K562 (cell line): ENCODE measurements around the gene PMEPA1. TPM values are rescaled to one million over a fixed set of nuclear protein-coding genes. Genes with fewer than 3 reads are reported as not detected.

Experiments used
- ATAC-seq: fragments of 200-7000 bp; cut with Tn5 transposase; 3 replicates; pipeline ENCODE4 v1.9.1; 2020; ENCODE audit warnings: moderate library complexity
- BruUV-seq: library from RNA; stranded (reverse); fragments of 400-500 nt; replicated peaks from 2 replicates; lab custom pipeline; 2021; lab: Mats Ljungman, UMichigan
- CTCF ChIA-PET: fragments of 300-600 bp; formaldehyde crosslinking; extraction: SDS; loops from one replicate; lab custom pipeline; 2021; ENCODE audit warnings: low intra/inter-chr PET ratio; lab: Yijun Ruan, JAX
- POLR2A ChIA-PET: fragments of 300-600, 350-650 bp; sonication (Branson Sonifier 250); formaldehyde crosslinking; extraction: SDS; loops from one replicate; lab custom pipeline; 2021; ENCODE audit warnings: antibody characterized with exemption, inconsistent platforms; lab: Yijun Ruan, JAX
- DNase-seq, 4 experiments: peaks; one replicate each; pipeline versions ENCODE4 v3.0.0 to v3.0.0-alpha.2; 2011 to 2018; ENCODE audit warnings: low spot score in 3 of 4, mixed read lengths in 3 of 4; ENCODE audit errors: extremely low read depth in 1 of 4
- FAIRE-seq: peaks from 2 replicates; lab custom pipeline; 2011; peaks lifted over from hg19 to GRCh38; lab: Jason Lieb, UNC
- H2AFZ ChIP-seq: 2 replicates; pipeline ENCODE4 v1.6.0; 2011; ENCODE audit warnings: low read depth, low read length, control low read depth, inconsistent platforms
- H3K27ac ChIP-seq: fragments of 200-600 bp; 3 replicates; pipeline ENCODE4 v1.8.0; 2011; ENCODE audit warnings: low read depth, mild to moderate bottlenecking, control low read depth, inconsistent platforms, low read length, moderate library complexity, mixed read lengths; ENCODE audit errors: extremely low read depth
- H3K27me3 ChIP-seq, 2 experiments: fragments of 300-600 bp in 1 of 2; 2 replicates in 1 of 2; 3 replicates in 1 of 2; pipeline versions ENCODE4 v1.6.0 to v1.8.0; 2011; ENCODE audit warnings: inconsistent platforms in 2 of 2, low read length in 2 of 2, mild to moderate bottlenecking in 1 of 2, mixed read lengths in 1 of 2, moderate library complexity in 1 of 2; ENCODE audit not compliant: control insufficient read depth in 2 of 2, insufficient read depth in 2 of 2
- H3K36me3 ChIP-seq: fragments of 300-600 bp; 3 replicates; pipeline ENCODE4 v1.8.0; 2011; ENCODE audit warnings: mild to moderate bottlenecking, low read length, inconsistent platforms; ENCODE audit not compliant: control insufficient read depth, insufficient read depth
- H3K4me1 ChIP-seq, 2 experiments: fragments of 200-600 bp in 1 of 2; replicated peaks in 1 of 2; 2 replicates in 1 of 2; 3 replicates in 1 of 2; pipeline versions ENCODE4 v1.5.1 to v1.8.0; 2011; ENCODE audit warnings: inconsistent platforms in 2 of 2, low read length in 2 of 2, mild to moderate bottlenecking in 1 of 2, mixed read lengths in 1 of 2, moderate library complexity in 1 of 2; ENCODE audit not compliant: control insufficient read depth in 2 of 2, insufficient read depth in 2 of 2
- H3K4me2 ChIP-seq: 2 replicates; pipeline ENCODE4 v1.6.1; 2011; ENCODE audit warnings: low read length, control low read depth, inconsistent platforms, mixed read lengths; ENCODE audit not compliant: insufficient read depth
- H3K4me3 ChIP-seq: fragments of 200-600 bp; sonication (generic), shearing (Covaris generic); 2 replicates; pipeline ENCODE4 v1.5.1; 2016; ENCODE audit warnings: control low read depth, inconsistent platforms
- H3K79me2 ChIP-seq: fragments of 200-600 bp; 3 replicates; pipeline ENCODE4 v1.8.0; 2011; ENCODE audit warnings: low read length, inconsistent platforms; ENCODE audit not compliant: control insufficient read depth, insufficient read depth
- H3K9ac ChIP-seq, 2 experiments: 2 replicates each; pipeline versions ENCODE4 v1.6.0 to v1.6.1; 2011; ENCODE audit warnings: low read depth in 2 of 2, low read length in 2 of 2, control low read depth in 1 of 2, inconsistent platforms in 1 of 2, mild to moderate bottlenecking in 1 of 2, mixed read lengths in 1 of 2; ENCODE audit not compliant: insufficient read depth in 1 of 2
- H3K9me1 ChIP-seq: one replicate; pipeline ENCODE4 v1.6.0; 2011; ENCODE audit warnings: inconsistent platforms, mild to moderate bottlenecking, low read length, moderate library complexity; ENCODE audit not compliant: control insufficient read depth, insufficient read depth
- H3K9me3 ChIP-seq: replicated peaks from 2 replicates; pipeline ENCODE4 v1.5.1; 2011; ENCODE audit warnings: low read depth, low read length, inconsistent platforms; ENCODE audit not compliant: control insufficient read depth, insufficient read depth
- H4K20me1 ChIP-seq: replicated peaks from 2 replicates; pipeline ENCODE4 v1.6.1; 2011; ENCODE audit warnings: low read length, inconsistent platforms, mixed read lengths; ENCODE audit not compliant: control insufficient read depth, insufficient read depth
- ADNP ChIP-seq: fragments of 200-800 bp; sonication (Bioruptor generic); IDR thresholded peaks from 2 replicates; pipeline ENCODE4 v1.6.1; 2016; ENCODE audit warnings: missing genetic modification characterization, missing compliant biosample characterization
- ESRRA ChIP-seq: fragments of 450-650 bp; IDR thresholded peaks from 2 replicates; pipeline ENCODE4 v1.6.1; 2014; ENCODE audit warnings: low read depth, mild to moderate bottlenecking, moderate library complexity, borderline replicate concordance
- ILF3 ChIP-seq: fragments of 450-650 bp; IDR thresholded peaks from 2 replicates; pipeline ENCODE4 v1.6.1; 2018; ENCODE audit warnings: antibody characterized with exemption, mild to moderate bottlenecking, moderate library complexity, borderline replicate concordance
- MIER1 ChIP-seq: fragments of 450-650 bp; IDR thresholded peaks from 2 replicates; pipeline ENCODE4 v1.6.1; 2016; ENCODE audit warnings: antibody characterized with exemption, mild to moderate bottlenecking, low read depth
- MTA1 ChIP-seq: fragments of 450-650 bp; IDR thresholded peaks from 2 replicates; pipeline ENCODE4 v1.6.1; 2017; ENCODE audit warnings: borderline replicate concordance
- NR2C1 ChIP-seq, 2 experiments: fragments of 450-650 bp; IDR thresholded peaks; 2 replicates each; pipeline ENCODE4 v1.6.1; 2017; ENCODE audit warnings: mild to moderate bottlenecking in 2 of 2, antibody characterized with exemption in 1 of 2, inconsistent platforms in 1 of 2, missing compliant biosample characterization in 1 of 2, missing genetic modification characterization in 1 of 2
- ZNF133 ChIP-seq: fragments of 250-450 bp; sonication (Bioruptor Pico); IDR thresholded peaks from 2 replicates; pipeline ENCODE4 v1.4.0; 2020; ENCODE audit warnings: mild to moderate bottlenecking
- ZNF146 ChIP-seq: IDR thresholded peaks from one replicate; pipeline ENCODE4 v1.6.1; 2018; ENCODE audit warnings: missing compliant biosample characterization; ENCODE audit not compliant: unreplicated experiment
- ZSCAN32 ChIP-seq: fragments of 450-650 bp; formaldehyde crosslinking; IDR thresholded peaks from 2 replicates; pipeline ENCODE4 v1.4.0; 2020; ENCODE audit warnings: mild to moderate bottlenecking, moderate library complexity
- WGBS: fragments of 100-300 bp; shearing (Covaris generic); methylation state at CpG from one replicate; pipeline ENCODE4 v1.1.6; 2016; ENCODE audit warnings: low coverage, mixed read lengths; ENCODE audit not compliant: insufficient coverage; ENCODE audit errors: missing lambda C conversion rate; 5-methylcytosine and 5-hydroxymethylcytosine counted together
- in situ Hi-C: fragments of 300-500 bp; cut with MboI; formaldehyde crosslinking; loops from 4 replicates; pipeline ENCODE4 v1.15.0; 2018; ENCODE audit warnings: inconsistent platforms, mixed read lengths
- intact Hi-C: fragments of 100-400 bp; cut with micrococcal nuclease; formaldehyde crosslinking; loops from 2 replicates; pipeline ENCODE4 v1.14.2; 2022
- polyA plus RNA-seq, 8 experiments: library from polyadenylated mRNA; depleted of rRNA in 4 of 8; stranded (reverse) in 5 of 8; unstranded in 3 of 8; fragments of >200 nt; fragmentation: Nextera tagmentation in 2 of 8; fragmentation: Illumina TruSeq in 1 of 8; extraction: Ambion mirVana in 2 of 8; extraction: Trizol in 1 of 8; gene quantifications; 2 replicates each; pipeline versions ENCODE4 v1.2.1 to v1.2.3, GENCODE V29; 2011 to 2014; ENCODE audit warnings: inconsistent platforms in 1 of 8, missing spikeins in 1 of 8
- total RNA-seq, 7 experiments: library from RNA; depleted of rRNA in 6 of 7; stranded (reverse); fragments of >200 nt in 6 of 7; fragmentation: Illumina TruSeq in 2 of 7; extraction: Trizol in 2 of 7; gene quantifications; 2 replicates each; pipeline versions ENCODE4 v1.2.1 to v1.2.3, GENCODE V29; 2011 to 2021; ENCODE audit warnings: low replicate concordance in 1 of 7
- TF ChIP-seq, protein P1 (sequence below): sonication (generic); formaldehyde crosslinking; IDR thresholded peaks from 2 replicates; pipeline ENCODE4 v1.8.0; 2022; ENCODE audit warnings: mild to moderate bottlenecking, missing genetic modification reagents
- TF ChIP-seq, protein P2 (sequence below): sonication (generic); formaldehyde crosslinking; IDR thresholded peaks from 2 replicates; pipeline ENCODE4 v1.8.0; 2023; ENCODE audit warnings: mild to moderate bottlenecking, missing genetic modification reagents

PMEPA1 gene
- total and polyA plus RNA-seq, 9 of the 15 experiments (the other 6 are each of a cell fraction or from before 2014, with no cell fraction given): 0.16 TPM; not detected in 8

DNA sequence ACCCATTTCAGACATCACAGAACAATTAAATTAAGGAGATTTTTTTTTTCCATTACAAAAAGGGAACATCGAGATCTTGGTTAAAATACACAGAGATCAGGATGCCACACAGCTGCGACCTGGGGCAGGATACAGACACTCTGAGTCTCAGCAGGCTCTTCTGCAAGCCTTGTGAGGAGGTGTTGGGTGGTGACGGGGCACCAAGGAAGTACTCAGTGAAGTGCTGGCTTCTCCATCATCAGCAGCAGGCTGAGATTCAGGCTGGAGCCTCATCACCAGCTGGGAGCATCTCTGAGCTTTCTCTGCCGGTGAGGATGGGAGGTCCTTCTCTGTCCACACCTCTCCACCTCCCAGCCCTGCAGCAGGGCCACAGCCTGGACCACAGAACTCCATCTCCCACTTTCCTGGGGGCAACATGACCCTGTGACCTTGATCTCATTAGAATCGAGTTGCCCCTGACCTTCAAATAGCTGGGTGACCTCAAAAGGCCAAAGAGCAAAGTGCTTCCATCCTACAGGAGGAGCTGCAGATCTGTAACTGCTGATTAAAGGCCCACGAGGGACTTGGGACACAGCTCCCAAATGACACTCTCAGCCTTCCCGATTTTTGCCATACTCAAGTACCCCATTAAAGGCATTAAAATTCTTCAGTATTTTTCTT, 16.0 kb downstream of the PMEPA1 start:
- Histone ChIP-seq H3K27me3 (peaks cover 55 to 91% of the 10 kb centered on the region in 2 experiments), H3K36me3 (no peaks in the 10 kb centered on the region), H3K9me1 (peaks cover 3% of the 10 kb centered on the region), H2AFZ (no peak overlapping the region), H4K20me1 (peaks cover 26% of the 10 kb centered on the region), H3K4me1 (no peaks in the 10 kb centered on the region; a peak in 1 of 5 replicates), H3K79me2 (no peaks in the 10 kb centered on the region), H3K27ac (no peak overlapping the region), H3K9me3 (no peaks in the 10 kb centered on the region), H3K4me3 (no peak overlapping the region), H3K4me2 (no peak overlapping the region), H3K9ac (no peak overlapping the region)
- ATAC-seq (no peak), FAIRE-seq (no peak), DNase-seq (no peak)
- 3% methylated on average over 7 of the region's 7 CpGs for WGBS
- intact Hi-C loops: no loop called here
- ChIA-PET POLR2A (interaction anchor here (0.6 kb wide), 2 partner anchors 49 to 93 kb away, joined by 3 read pairs; no protein-coding TSS in a partner anchor), CTCF (interaction anchor here (0.6 to 0.8 kb wide), 2 partner anchors 516 to 528 kb away, joined by 3 read pairs; no protein-coding TSS in a partner anchor)
- no TSS peak for BruUV-seq
- in situ Hi-C loops: no loop called here
- TF ChIP-seq ILF3 (no peak), ESRRA (peak; percentile 73), ZSCAN32 (CRISPR knock-in tag) (no peak), ZNF146 (CRISPR knock-in tag) (no peak), NR2C1 (IDR thresholded peaks at IDR 0.05) (no peak), NR2C1 (tag; IDR thresholded peaks at IDR 0.05) (0 out of 2 replicates have a peak, but pooled peaks have one; percentile 12), ADNP (tag) (no peak), MIER1 (no peak), MTA1 (no peak), ZNF133 (CRISPR knock-in tag) (no peak)
- TF ChIP-seq, protein P1, sequence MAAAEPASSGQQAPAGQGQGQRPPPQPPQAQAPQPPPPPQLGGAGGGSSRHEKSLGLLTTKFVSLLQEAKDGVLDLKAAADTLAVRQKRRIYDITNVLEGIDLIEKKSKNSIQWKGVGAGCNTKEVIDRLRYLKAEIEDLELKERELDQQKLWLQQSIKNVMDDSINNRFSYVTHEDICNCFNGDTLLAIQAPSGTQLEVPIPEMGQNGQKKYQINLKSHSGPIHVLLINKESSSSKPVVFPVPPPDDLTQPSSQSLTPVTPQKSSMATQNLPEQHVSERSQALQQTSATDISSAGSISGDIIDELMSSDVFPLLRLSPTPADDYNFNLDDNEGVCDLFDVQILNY: no peak
- TF ChIP-seq, protein P2, sequence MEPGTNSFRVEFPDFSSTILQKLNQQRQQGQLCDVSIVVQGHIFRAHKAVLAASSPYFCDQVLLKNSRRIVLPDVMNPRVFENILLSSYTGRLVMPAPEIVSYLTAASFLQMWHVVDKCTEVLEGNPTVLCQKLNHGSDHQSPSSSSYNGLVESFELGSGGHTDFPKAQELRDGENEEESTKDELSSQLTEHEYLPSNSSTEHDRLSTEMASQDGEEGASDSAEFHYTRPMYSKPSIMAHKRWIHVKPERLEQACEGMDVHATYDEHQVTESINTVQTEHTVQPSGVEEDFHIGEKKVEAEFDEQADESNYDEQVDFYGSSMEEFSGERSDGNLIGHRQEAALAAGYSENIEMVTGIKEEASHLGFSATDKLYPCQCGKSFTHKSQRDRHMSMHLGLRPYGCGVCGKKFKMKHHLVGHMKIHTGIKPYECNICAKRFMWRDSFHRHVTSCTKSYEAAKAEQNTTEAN (CRISPR knock-in tag): no peak
